ENCODE measurements around the gene CDH23.
A peak's percentile ranks its signal among the peaks of the same experiment; 100 is the strongest.

CDH23 gene

GRCh38 chr10:71468363-71469094, 71.8 kb downstream of the CDH23 start:
- no peak for DNase-seq

GRCh38 chr10:71471006-71471405, 74.3 kb downstream of the CDH23 start:
- DNase-seq: no peak

- no peak for DNase-seq
These were observed 75.2 kb downstream of the CDH23 start for GRCh38 chr10:71471957-71472365.

- DNase-seq: no peak
These were observed 75.7 kb downstream of the CDH23 start for GRCh38 chr10:71472466-71472865.

- no peak for DNase-seq
These were observed 76.2 kb downstream of the CDH23 start for GRCh38 chr10:71472912-71473311.

- no peak for DNase-seq
These were observed 77.2 kb downstream of the CDH23 start for GRCh38 chr10:71473671-71474599.

GRCh38 chr10:71474702-71475242, 78.1 kb downstream of the CDH23 start:
- no peak for DNase-seq

- DNase-seq: no peak
These were observed 78.6 kb downstream of the CDH23 start for GRCh38 chr10:71475243-71475871.

GRCh38 chr10:71476228-71477011, 79.7 kb downstream of the CDH23 start:
- no peak for DNase-seq

- DNase-seq: no peak
These were observed 81.5 kb downstream of the CDH23 start for GRCh38 chr10:71478173-71478572.

- DNase-seq: no peak
These were observed 82.2 kb downstream of the CDH23 start for GRCh38 chr10:71478813-71479365.

- no peak for DNase-seq
These were observed 83.1 kb downstream of the CDH23 start for GRCh38 chr10:71479831-71480230.

- DNase-seq: no peak
These were observed 83.9 kb downstream of the CDH23 start for GRCh38 chr10:71480662-71481061.

GRCh38 chr10:71481746-71482410, 85.2 kb downstream of the CDH23 start:
- DNase-seq: no peak

- no peak for DNase-seq
These were observed 85.9 kb downstream of the CDH23 start for GRCh38 chr10:71482620-71483019.

GRCh38 chr10:71483135-71483534, 86.4 kb downstream of the CDH23 start:
- no peak for DNase-seq

- no peak for DNase-seq
These were observed 87.4 kb downstream of the CDH23 start for GRCh38 chr10:71483885-71484751.

GRCh38 chr10:71486484-71487114, 89.9 kb downstream of the CDH23 start:
- peak; percentile 22 for DNase-seq

GRCh38 chr10:71487726-71488125, 91.0 kb downstream of the CDH23 start:
- no peak for DNase-seq

- no peak for DNase-seq
These were observed 92.4 kb downstream of the CDH23 start for GRCh38 chr10:71489077-71489476.

Measured in activated CD8-positive, alpha-beta memory T cell treated with anti-CD3 and anti-CD28 coated beads, Interleukin-2, amount 50 U/mL, for 4 hours (primary cell).